Neural cell (in vitro differentiated cells): Measurements from ENCODE around the gene PAPPA2. TPM values are rescaled to one million over a fixed set of nuclear protein-coding genes. Genes with fewer than 3 reads are reported as not detected.

Source experiments
- H2AFZ ChIP-seq: fragments of 200-600, 300-800 bp; sonication (generic), shearing (Covaris generic); 2 replicates; pipeline ENCODE4 v1.6.0; 2014; ENCODE audit warnings: low read depth, mild to moderate bottlenecking, antibody characterized with exemption, low read length, moderate library complexity
- H3F3A ChIP-seq: fragments of 200-600 bp; shearing (Covaris generic); 2 replicates; pipeline ENCODE4 v1.6.1; 2016; ENCODE audit warnings: mild to moderate bottlenecking, moderate library complexity, mixed read lengths, antibody characterized with exemption, low read length; ENCODE audit not compliant: insufficient read depth, poor library complexity, severe bottlenecking
- H3K27ac ChIP-seq: fragments of 200-600, 300-800 bp; sonication (generic), shearing (Covaris generic); 2 replicates; pipeline ENCODE4 v1.5.1; 2014; ENCODE audit warnings: mild to moderate bottlenecking, low read length, moderate library complexity
- H3K27me3 ChIP-seq: fragments of 300-800, 200-600 bp; sonication (generic), shearing (Covaris generic); 2 replicates; pipeline ENCODE4 v1.6.0; 2014; ENCODE audit warnings: mild to moderate bottlenecking, low read depth, low read length, moderate library complexity; ENCODE audit not compliant: insufficient read depth
- H3K36me3 ChIP-seq: fragments of 300-800, 200-600 bp; sonication (generic), shearing (Covaris generic); 2 replicates; pipeline ENCODE4 v1.5.1; 2014; ENCODE audit warnings: mild to moderate bottlenecking, antibody characterized with exemption, low read length, moderate library complexity; ENCODE audit not compliant: insufficient read depth
- H3K4me2 ChIP-seq: fragments of 300-800, 200-600 bp; sonication (generic), shearing (Covaris generic); 2 replicates; pipeline ENCODE4 v1.6.0; 2014; ENCODE audit warnings: mild to moderate bottlenecking, low read length
- H3K4me3 ChIP-seq: fragments of 300-800, 200-600 bp; sonication (generic), shearing (Covaris generic); 2 replicates; pipeline ENCODE4 v1.5.1; 2014; ENCODE audit warnings: mild to moderate bottlenecking, low read length, moderate library complexity
- H3K79me2 ChIP-seq: fragments of 200-600 bp; shearing (Covaris generic); replicated peaks from 2 replicates; pipeline ENCODE4 v1.6.0; 2014; ENCODE audit warnings: mild to moderate bottlenecking, low read length, moderate library complexity; ENCODE audit not compliant: insufficient read depth
- H3K9ac ChIP-seq: fragments of 300-800, 200-600 bp; sonication (generic), shearing (Covaris generic); 2 replicates; pipeline ENCODE4 v1.6.1; 2016; ENCODE audit warnings: mild to moderate bottlenecking, low read length, mixed read lengths
- H3K9me2 ChIP-seq: fragments of 200-600 bp; shearing (Covaris generic); 2 replicates; pipeline ENCODE4 v1.6.1; 2016; ENCODE audit warnings: mild to moderate bottlenecking, low read length, mixed read lengths; ENCODE audit not compliant: insufficient read depth
- H3K9me3 ChIP-seq: fragments of 200-600, 300-800 bp; sonication (generic), shearing (Covaris generic); 2 replicates; pipeline ENCODE4 v1.6.1; 2016; ENCODE audit warnings: mild to moderate bottlenecking, mixed run types, low read length, moderate library complexity, mixed read lengths
- H4K20me1 ChIP-seq: fragments of 200-600 bp; shearing (Covaris generic); 2 replicates; pipeline ENCODE4 v1.6.1; 2016; ENCODE audit warnings: mild to moderate bottlenecking, mixed run types; ENCODE audit not compliant: insufficient read depth
- EP300 ChIP-seq: fragments of 450-650 bp; conservative IDR thresholded peaks from 2 replicates; pipeline ENCODE4 v1.6.1; 2014; ENCODE audit warnings: antibody characterized with exemption, mild to moderate bottlenecking, moderate library complexity; ENCODE audit not compliant: poor library complexity, severe bottlenecking
- EZH2 ChIP-seq: fragments of 200-600, 300-800 bp; shearing (Covaris generic), sonication (generic); IDR thresholded peaks from 2 replicates; pipeline ENCODE4 v1.6.1; 2014; ENCODE audit warnings: antibody characterized with exemption, low read length, borderline replicate concordance, mild to moderate bottlenecking; ENCODE audit not compliant: insufficient read depth, poor library complexity, severe bottlenecking
- MXI1 ChIP-seq: fragments of 450-650 bp; conservative IDR thresholded peaks from 2 replicates; pipeline ENCODE4 v1.6.1; 2014; ENCODE audit warnings: antibody characterized with exemption, mild to moderate bottlenecking; ENCODE audit not compliant: poor library complexity, severe bottlenecking
- POLR2AphosphoS5 ChIP-seq: IDR thresholded peaks from 2 replicates; pipeline ENCODE4 v1.6.1; 2012
- RAD21 ChIP-seq: fragments of 450-650 bp; conservative IDR thresholded peaks from 2 replicates; pipeline ENCODE4 v1.6.1; 2014; ENCODE audit warnings: antibody characterized with exemption, mild to moderate bottlenecking, moderate library complexity
- SMC3 ChIP-seq: fragments of 450-650 bp; conservative IDR thresholded peaks from 2 replicates; pipeline ENCODE4 v1.6.1; 2014; ENCODE audit warnings: antibody characterized with exemption, mild to moderate bottlenecking, moderate library complexity; ENCODE audit not compliant: poor library complexity
- TAF1 ChIP-seq: IDR thresholded peaks from 2 replicates; pipeline ENCODE4 v1.6.1; 2012; ENCODE audit warnings: low read depth
- polyA plus RNA-seq: library from polyadenylated mRNA; depleted of rRNA; stranded (reverse); fragments of >200 nt; gene quantifications from 2 replicates; pipeline ENCODE4 v1.2.3, GENCODE V29; 2014
- TF ChIP-seq, protein P1 (sequence below): fragments of 450-650 bp; IDR thresholded peaks from 2 replicates; pipeline ENCODE4 v1.5.1; 2014; ENCODE audit warnings: antibody characterized with exemption, mild to moderate bottlenecking, moderate library complexity; ENCODE audit not compliant: poor library complexity, severe bottlenecking
- TF ChIP-seq, protein P2 (sequence below): IDR thresholded peaks from 2 replicates; pipeline ENCODE4 v1.6.1; 2012; ENCODE audit warnings: borderline replicate concordance

The PAPPA2 gene
- polyA plus RNA-seq, 1 donor from 2014 or later = 0.59 TPM

DNA sequence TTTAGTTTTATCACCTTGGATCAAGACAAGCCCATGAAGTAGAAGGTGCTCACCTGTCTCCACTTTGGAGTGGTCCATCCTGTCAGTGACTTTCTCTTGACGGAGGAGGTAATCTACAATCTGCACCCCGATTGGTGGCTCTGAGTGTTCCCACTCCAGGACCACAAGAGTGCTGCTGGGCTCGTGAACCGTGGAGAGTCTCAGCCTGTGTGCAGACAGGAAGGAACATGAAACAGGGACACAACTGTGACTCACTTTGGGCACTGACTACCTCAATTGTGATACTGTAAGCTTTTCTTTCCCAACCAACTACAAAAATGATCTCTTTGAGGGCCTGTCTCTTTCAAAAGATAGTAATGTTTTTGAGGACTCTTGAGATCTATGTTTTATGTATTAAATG is 421.3 kb downstream of the PAPPA2 start:
- peaks cover 13% of the 10 kb centered on the region for H3K36me3 ChIP-seq
- no peaks in the 10 kb centered on the region for H3F3A ChIP-seq
- H3K4me3 ChIP-seq = no peak overlapping the region
- H3K27ac ChIP-seq = no peak overlapping the region
- H3K4me2 ChIP-seq = no peak overlapping the region
- no peaks in the 10 kb centered on the region for H3K9me3 ChIP-seq
- H3K79me2 ChIP-seq = no peaks in the 10 kb centered on the region
- H3K9me2 ChIP-seq = no peaks in the 10 kb centered on the region
- H3K9ac ChIP-seq = no peak overlapping the region
- no peaks in the 10 kb centered on the region for H4K20me1 ChIP-seq
- H3K27me3 ChIP-seq = no peaks in the 10 kb centered on the region
- TF ChIP-seq, protein P1, sequence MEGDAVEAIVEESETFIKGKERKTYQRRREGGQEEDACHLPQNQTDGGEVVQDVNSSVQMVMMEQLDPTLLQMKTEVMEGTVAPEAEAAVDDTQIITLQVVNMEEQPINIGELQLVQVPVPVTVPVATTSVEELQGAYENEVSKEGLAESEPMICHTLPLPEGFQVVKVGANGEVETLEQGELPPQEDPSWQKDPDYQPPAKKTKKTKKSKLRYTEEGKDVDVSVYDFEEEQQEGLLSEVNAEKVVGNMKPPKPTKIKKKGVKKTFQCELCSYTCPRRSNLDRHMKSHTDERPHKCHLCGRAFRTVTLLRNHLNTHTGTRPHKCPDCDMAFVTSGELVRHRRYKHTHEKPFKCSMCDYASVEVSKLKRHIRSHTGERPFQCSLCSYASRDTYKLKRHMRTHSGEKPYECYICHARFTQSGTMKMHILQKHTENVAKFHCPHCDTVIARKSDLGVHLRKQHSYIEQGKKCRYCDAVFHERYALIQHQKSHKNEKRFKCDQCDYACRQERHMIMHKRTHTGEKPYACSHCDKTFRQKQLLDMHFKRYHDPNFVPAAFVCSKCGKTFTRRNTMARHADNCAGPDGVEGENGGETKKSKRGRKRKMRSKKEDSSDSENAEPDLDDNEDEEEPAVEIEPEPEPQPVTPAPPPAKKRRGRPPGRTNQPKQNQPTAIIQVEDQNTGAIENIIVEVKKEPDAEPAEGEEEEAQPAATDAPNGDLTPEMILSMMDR = no peak
- TF ChIP-seq EZH2 (no peak), MXI1 (no peak), RAD21 (no peak), TAF1 (no peak), EP300 (no peak), POLR2AphosphoS5 (no peak), SMC3 (no peak)
- TF ChIP-seq, protein P2, sequence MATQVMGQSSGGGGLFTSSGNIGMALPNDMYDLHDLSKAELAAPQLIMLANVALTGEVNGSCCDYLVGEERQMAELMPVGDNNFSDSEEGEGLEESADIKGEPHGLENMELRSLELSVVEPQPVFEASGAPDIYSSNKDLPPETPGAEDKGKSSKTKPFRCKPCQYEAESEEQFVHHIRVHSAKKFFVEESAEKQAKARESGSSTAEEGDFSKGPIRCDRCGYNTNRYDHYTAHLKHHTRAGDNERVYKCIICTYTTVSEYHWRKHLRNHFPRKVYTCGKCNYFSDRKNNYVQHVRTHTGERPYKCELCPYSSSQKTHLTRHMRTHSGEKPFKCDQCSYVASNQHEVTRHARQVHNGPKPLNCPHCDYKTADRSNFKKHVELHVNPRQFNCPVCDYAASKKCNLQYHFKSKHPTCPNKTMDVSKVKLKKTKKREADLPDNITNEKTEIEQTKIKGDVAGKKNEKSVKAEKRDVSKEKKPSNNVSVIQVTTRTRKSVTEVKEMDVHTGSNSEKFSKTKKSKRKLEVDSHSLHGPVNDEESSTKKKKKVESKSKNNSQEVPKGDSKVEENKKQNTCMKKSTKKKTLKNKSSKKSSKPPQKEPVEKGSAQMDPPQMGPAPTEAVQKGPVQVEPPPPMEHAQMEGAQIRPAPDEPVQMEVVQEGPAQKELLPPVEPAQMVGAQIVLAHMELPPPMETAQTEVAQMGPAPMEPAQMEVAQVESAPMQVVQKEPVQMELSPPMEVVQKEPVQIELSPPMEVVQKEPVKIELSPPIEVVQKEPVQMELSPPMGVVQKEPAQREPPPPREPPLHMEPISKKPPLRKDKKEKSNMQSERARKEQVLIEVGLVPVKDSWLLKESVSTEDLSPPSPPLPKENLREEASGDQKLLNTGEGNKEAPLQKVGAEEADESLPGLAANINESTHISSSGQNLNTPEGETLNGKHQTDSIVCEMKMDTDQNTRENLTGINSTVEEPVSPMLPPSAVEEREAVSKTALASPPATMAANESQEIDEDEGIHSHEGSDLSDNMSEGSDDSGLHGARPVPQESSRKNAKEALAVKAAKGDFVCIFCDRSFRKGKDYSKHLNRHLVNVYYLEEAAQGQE = no peak
- no peak overlapping the region for H2AFZ ChIP-seq

DNA sequence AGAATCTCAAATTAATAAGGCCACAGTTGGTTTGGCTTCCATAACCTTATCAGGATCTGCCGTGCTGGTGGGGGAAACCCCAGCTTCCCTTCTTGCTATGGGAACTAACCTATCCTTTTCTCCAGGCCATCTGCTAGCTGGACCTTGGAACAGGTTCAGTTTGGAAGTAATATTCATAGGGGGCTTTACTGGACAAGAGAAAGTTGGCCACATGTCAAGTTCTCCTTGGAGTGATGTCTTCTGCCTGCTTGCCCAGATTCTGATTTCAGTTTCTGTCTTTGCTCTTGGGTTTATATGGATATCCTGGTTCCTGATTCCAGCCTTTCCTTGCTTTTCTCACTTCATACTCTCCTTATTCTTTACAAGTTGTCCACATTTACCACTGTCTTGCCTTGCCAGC is 421.9 kb downstream of the PAPPA2 start:
- no peak overlapping the region for H3K9ac ChIP-seq

More for the DNA sequence above, 421.9 kb downstream of the PAPPA2 start:
- H3K4me2 ChIP-seq = no peak overlapping the region
- TF ChIP-seq POLR2AphosphoS5 = no peak
- no peak for TF ChIP-seq RAD21
- no peak for TF ChIP-seq EP300
- no peak for TF ChIP-seq TAF1
- TF ChIP-seq MXI1 = no peak
- TF ChIP-seq SMC3 = no peak
- no peak for TF ChIP-seq EZH2
- TF ChIP-seq, protein P1 = no peak
- TF ChIP-seq, protein P2 = no peak
- H3K9me3 ChIP-seq = no peaks in the 10 kb centered on the region
- no peaks in the 10 kb centered on the region for H4K20me1 ChIP-seq
- no peak overlapping the region for H2AFZ ChIP-seq
- peaks cover 13% of the 10 kb centered on the region for H3K36me3 ChIP-seq
- no peak overlapping the region for H3K4me3 ChIP-seq
- H3K27ac ChIP-seq = no peak overlapping the region
- H3K9me2 ChIP-seq = no peaks in the 10 kb centered on the region
- H3K27me3 ChIP-seq = no peaks in the 10 kb centered on the region
- H3F3A ChIP-seq = no peaks in the 10 kb centered on the region
- H3K79me2 ChIP-seq = no peaks in the 10 kb centered on the region
